Measurements from ENCODE around the gene BTNL3.
"Not testable (repeated sequence)": the region's sequence is repeated elsewhere in the genome, so short reads cannot be mapped to it uniquely, and the experiment has no call there.

The BTNL3 gene

GRCh38 chr5:181024245-181025064 is 35.8 kb downstream of the BTNL3 start:
- FAIRE-seq = no peak

- FAIRE-seq = no peak
Observed at GRCh38 chr5:181027452-181028031, 38.9 kb downstream of the BTNL3 start.

- no peak for FAIRE-seq
Observed at GRCh38 chr5:181028032-181028819, 39.6 kb downstream of the BTNL3 start.

- no peak for FAIRE-seq
Observed at GRCh38 chr5:181031716-181032115, 43.1 kb downstream of the BTNL3 start.

- FAIRE-seq = no peak
Observed at GRCh38 chr5:181035991-181036815, 47.6 kb downstream of the BTNL3 start.

- FAIRE-seq = no peak
Observed at GRCh38 chr5:181036816-181037364, 48.2 kb downstream of the BTNL3 start.

- no peak for FAIRE-seq
Observed at GRCh38 chr5:181037365-181037861, 48.8 kb downstream of the BTNL3 start.

- no peak for FAIRE-seq
Observed at GRCh38 chr5:181039471-181039870, 50.8 kb downstream of the BTNL3 start.

GRCh38 chr5:181039931-181040630 is 51.4 kb downstream of the BTNL3 start, which contains the start of gene BTNL9:
BTNL9 (plus strand) TSS chr5:181040266; CDS start chr5:181045490, 5,224 bp downstream.
- no peak for FAIRE-seq

- no peak for FAIRE-seq
Observed at GRCh38 chr5:181040631-181040945, 51.9 kb downstream of the BTNL3 start.

- FAIRE-seq = no peak
Observed at GRCh38 chr5:181041043-181041442, 52.4 kb downstream of the BTNL3 start.

GRCh38 chr5:181042036-181042713 is 53.5 kb downstream of the BTNL3 start:
- no peak for FAIRE-seq

- FAIRE-seq = no peak
Observed at GRCh38 chr5:181042722-181043121, 54.1 kb downstream of the BTNL3 start.

- FAIRE-seq = no peak
Observed at GRCh38 chr5:181043285-181044092, 54.8 kb downstream of the BTNL3 start.

GRCh38 chr5:181044093-181044599 is 55.5 kb downstream of the BTNL3 start:
- no peak for FAIRE-seq

- FAIRE-seq = no peak
Observed at GRCh38 chr5:181044662-181045305, 56.1 kb downstream of the BTNL3 start.

GRCh38 chr5:181045316-181045715 is 56.7 kb downstream of the BTNL3 start:
- FAIRE-seq = no peak

- FAIRE-seq = not testable (repeated sequence)
Observed at GRCh38 chr5:181045857-181046256, 57.2 kb downstream of the BTNL3 start.

GRCh38 chr5:181047288-181047687 is 58.6 kb downstream of the BTNL3 start:
- no peak for FAIRE-seq

Measured in G401.6 (cell line).